GM19351 (cell line): Measurements from ENCODE around the gene ICOSLG.
"Not testable (repeated sequence)": the region's sequence is repeated elsewhere in the genome, so short reads cannot be mapped to it uniquely, and the experiment has no call there.

ENCODE experiments used
- ATAC-seq: cut with Tn5 transposase; IDR thresholded peaks from one replicate; pipeline ENCODE4 v1.9.1; 2021; ENCODE audit warnings: mild to moderate bottlenecking, moderate library complexity; ENCODE audit not compliant: unreplicated experiment

ICOSLG gene

DNA sequence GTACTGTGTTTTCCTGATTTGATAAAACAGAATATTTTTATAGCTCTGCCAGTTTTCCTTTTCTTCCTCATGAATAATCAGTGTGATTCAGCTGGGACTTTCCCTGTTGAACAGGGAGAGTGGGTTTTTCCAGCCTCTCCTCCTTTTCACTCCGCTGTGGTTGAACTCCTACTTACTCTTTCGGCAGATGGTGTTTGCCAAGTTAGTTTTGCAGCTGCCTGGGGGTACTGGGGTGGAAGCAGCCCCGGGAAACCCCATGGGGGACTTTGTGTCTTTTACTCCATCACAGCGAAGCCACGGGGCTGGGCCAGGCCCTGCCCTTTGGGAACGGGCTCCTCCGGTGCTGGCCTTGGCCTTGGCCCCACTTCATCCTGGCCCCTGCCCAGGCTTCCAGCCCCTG is 55.9 kb downstream of the ICOSLG start:
- not testable (repeated sequence) for ATAC-seq

DNA sequence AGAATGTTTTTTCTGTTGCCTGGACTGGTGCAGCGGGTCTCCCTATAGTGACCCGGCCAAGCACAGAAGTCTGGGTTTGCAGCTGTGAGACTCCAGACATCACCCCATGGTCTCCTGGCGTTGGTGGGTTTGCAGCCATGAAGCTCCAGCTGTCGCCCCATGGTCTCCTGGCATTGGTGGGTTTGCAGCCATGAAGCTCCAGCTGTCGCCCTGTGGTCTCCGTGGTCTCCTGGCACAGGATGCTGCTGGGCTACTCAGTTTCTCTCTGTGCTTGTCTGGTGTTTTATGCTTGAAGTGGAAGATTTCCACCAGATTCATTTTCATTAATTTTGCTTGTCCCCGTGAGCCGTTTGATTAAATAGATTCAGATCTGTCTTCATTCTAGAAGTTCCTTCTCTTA is 58.5 kb downstream of the ICOSLG start:
- ATAC-seq: not testable (repeated sequence)

DNA sequence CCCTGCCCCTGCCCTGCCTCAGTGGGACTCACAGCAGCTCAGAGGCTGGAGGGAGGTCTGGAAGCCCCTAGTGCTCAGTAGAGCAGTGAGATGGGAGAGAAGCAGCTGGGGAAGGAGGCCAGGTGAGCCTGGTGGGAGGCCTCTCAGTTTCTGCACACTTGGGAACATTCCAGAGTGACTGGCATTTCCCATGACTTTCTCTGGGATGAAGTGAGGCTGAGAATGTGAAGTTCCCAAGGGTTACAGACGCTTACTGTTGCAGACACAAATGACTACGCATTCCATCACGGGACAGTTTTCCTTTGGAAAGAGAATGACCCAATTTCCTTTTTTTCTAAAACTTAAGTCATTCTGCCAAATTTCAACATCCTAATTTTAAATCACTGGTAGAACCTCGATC is 59.2 kb downstream of the ICOSLG start:
- ATAC-seq: not testable (repeated sequence)

DNA sequence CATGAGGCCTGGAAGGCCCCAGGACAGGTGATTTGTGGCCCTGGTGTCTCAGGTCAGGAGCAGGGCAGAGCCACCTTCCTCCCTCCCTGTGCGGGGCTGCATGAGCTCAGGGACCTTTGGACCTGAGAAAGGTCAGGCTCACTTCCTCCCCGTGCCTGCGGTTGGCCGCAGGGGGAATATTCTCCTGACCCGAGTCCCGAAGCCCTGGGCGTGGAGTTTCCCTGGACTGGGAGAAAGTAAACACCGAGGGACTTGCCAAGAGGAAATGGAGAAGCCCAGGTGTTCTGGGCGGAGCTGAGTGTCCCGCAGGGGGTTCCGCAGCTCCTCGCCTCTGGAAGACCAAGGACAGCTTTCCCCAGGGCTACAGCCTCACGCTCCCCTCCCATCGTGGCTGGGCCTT is 64.6 kb downstream of the ICOSLG start:
- not testable (repeated sequence) for ATAC-seq

- not testable (repeated sequence) for ATAC-seq
Observed at GRCh38 chr21:44175189-44175588, 65.6 kb downstream of the ICOSLG start.
